HTERT RPE-1 (cell line): ENCODE data around the gene ENPP7.
"Not testable (repeated sequence)": the region's sequence is repeated elsewhere in the genome, so short reads cannot be mapped to it uniquely, and the experiment has no call there.

Experiments used
- in situ Hi-C: fragments of 300-500 bp; cut with MboI; formaldehyde crosslinking; loops from 4 replicates; pipeline ENCODE4 v1.14.3; 2020; ENCODE audit warnings: low sequenced_read_pairs

The ENPP7 gene

GRCh38 chr17:79748295-79749099 is 17.8 kb downstream of the ENPP7 start:
- in situ Hi-C loops, result no loop called here

GRCh38 chr17:79749156-79749815 is 18.5 kb downstream of the ENPP7 start:
- in situ Hi-C loops, result no loop called here

DNA sequence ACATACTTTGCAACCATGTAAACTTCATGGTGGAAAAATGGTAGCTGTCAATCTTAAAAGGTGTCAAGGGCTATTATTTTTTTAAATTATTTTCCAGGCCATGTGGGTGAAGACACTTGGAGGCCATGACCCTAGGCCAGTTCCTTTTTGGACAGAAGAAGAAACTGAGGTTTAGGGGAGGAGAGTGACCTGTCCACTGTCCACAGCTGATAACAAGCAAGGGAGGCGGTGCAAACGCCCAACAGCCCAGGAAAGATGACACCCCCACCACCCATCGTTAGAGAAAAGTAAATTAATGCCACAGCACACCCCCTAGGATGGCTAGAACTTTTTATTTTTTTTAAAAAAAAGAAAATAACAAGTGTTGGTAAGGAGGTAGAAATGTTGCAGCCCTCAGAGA is 19.2 kb downstream of the ENPP7 start:
- in situ Hi-C loops, result no loop called here

- in situ Hi-C loops, result no loop called here
Measured at GRCh38 chr17:79750650-79751545, 20.2 kb downstream of the ENPP7 start.

GRCh38 chr17:79752175-79752574 is 21.4 kb downstream of the ENPP7 start:
- in situ Hi-C loops, result no loop called here

- in situ Hi-C loops, result no loop called here
Measured at GRCh38 chr17:79754370-79754769, 23.6 kb downstream of the ENPP7 start.

- in situ Hi-C loops, result not testable (repeated sequence)
Measured at GRCh38 chr17:79754903-79755302, 24.2 kb downstream of the ENPP7 start.

DNA sequence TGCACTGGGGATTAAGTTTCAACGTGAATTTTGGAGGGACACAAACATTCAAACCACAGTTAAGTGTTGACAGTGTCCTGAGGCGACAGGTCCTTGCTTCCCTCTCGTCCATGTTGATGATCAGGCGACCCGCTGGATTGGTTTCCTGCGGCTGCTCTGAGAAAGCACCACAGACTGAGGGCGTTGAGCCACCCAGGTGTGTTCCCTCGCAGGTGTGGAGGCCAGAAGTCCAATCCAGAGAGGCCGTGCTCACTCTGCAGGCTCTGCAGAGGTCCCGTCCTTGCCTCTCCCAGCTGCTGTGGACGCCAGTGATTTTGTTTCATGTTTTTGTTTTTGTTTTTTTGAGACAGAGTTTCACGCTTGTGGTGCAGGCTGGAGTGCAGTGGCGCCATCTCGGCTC is 24.8 kb downstream of the ENPP7 start:
- in situ Hi-C loops, result no loop called here

DNA sequence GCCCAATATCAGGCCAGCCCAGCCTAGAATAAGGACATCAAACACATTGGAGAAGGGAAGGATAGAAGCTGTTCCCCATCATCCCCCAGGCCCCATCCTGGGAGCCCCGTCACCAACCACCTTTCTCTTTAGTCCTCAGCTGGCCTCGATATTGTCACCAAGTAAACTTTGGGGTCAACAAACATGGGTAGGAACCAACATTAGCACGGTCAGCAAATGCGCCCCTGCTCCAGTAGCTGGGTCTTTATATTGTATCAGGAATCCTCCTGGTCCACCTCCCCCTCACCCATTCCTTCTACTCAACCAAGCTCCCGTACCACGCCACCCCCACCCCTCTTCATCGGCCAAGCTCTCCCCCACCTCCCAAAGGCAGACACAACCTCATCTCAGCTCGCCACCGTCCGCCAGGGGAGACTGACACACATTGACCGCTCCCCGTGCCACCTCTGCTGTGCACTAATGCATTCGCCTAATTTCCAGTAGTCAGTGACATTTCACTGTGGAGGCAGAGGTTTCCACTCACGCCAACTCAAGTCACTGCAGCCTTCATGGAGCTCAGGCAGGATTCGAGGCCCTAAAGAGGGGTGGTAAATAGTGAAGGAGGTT is 26.5 kb downstream of the ENPP7 start:
- in situ Hi-C loops, result no loop called here

- in situ Hi-C loops, result no loop called here
Measured at GRCh38 chr17:79758271-79758670, 27.5 kb downstream of the ENPP7 start.

- in situ Hi-C loops, result no loop called here
Measured at GRCh38 chr17:79760197-79760906, 29.6 kb downstream of the ENPP7 start.

DNA sequence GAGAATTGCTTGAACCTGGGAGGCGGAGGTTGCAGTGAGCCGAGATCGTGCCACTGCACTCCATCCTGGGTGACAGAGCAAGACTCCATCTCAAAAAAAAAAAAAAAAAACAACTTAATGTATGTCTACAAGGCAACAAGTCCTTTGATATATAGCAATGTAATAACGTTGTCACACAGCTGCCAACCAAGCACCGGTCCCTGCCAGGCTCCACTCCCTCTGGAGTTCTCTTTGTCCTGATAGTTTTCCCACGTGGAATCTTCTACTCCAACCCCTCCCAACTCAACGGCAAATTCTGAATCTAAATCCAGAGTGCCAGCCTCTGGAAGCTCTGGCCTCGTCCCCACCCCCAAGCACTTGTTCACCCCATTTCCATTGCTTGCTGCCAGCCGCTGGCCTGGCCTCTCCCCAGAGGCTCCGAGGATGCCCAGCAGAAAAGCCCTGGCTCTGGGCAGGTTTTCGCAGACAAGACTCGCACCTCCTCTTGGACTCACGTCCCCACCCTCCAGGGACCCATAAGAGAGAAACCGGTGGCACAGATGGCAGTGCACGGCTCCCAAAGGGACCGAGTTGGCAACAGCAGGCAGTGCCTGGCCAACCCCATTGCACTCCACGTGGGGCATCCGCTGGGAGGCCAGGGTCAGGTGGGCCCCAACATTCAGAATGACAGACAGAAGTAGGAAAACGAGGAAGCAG is 31.3 kb downstream of the ENPP7 start:
- in situ Hi-C loops, result no loop called here

GRCh38 chr17:79765708-79766107 is 35.0 kb downstream of the ENPP7 start:
- in situ Hi-C loops, result no loop called here

- in situ Hi-C loops, result no loop called here
Measured at GRCh38 chr17:79769570-79770506, 39.1 kb downstream of the ENPP7 start.

DNA sequence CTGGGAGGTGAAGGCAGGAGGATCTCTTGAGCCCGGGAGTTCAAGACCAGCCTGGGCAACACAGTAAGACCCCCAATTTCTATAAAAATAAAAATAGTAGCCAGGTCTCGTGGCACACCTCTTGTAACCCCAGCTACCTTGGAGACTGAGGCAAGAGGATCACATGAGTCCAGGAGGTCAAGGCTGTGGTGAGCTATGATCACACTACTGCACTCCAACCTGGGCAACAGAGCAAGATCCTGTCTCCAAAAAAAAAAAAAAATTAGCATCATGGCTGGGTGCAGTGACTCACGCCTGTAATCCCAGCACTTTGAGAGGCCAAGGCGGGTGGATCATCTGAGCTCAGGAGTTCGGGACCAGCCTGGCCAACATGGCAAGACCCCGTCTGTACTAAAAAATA is 40.5 kb downstream of the ENPP7 start:
- in situ Hi-C loops, result no loop called here

DNA sequence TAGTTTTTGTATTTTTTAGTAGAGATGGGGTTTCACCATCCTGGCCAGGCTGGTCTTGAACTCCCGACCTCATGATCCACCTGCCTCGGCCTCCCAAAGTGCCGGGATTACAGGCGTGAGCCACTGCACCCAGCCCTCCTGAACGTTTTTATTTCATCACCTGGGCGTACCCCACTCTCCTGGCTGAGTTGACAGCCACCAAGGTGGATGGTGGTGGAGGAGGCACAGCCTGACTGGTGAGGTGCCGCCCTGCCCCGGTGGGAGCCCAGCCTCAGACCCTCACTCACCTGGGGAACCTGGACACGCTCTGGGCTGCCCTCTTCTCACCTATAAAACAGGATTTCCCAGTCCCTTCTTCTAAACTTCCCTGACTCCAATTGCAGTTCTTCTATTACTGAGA is 42.0 kb downstream of the ENPP7 start:
- in situ Hi-C loops, result not testable (repeated sequence)

DNA sequence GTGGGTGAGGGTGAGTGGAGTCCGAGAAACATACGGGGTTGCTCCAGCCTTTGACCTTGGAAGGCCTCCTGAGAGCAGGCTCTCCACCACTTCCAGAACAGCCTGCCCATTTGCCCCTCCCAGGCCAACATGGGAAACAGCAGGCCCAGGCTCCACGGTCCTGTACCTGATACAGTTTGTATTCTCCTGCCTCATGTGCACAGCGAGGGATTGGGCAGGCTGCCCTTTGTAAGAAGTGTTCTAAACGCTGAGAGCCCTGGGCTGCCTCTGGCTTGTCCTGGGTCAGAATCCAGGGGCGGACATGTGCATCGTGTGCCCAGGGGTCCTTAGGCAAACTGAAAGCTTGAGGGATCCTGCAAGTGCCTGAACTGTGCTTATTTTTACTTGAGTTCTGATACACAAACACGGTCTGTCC is 43.8 kb downstream of the ENPP7 start:
- in situ Hi-C loops, result no loop called here

DNA sequence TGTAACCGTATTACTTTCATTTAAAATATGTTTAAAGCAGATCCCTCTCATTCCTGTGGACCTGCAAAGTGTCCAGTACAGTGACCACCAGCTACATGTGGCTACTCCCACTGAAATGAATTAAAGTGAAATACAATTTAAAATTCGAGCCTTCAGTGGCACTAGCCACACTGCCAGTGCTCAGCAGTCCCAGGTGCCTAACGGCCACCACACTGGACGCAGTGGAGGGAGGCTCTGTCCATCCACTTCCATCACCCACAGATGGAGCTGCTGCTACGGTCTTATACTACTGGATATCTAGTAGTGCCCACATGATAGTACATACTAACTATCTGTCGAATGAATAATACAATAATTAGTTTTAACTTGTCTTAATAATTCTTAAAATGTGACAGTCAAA is 44.9 kb downstream of the ENPP7 start:
- in situ Hi-C loops, result no loop called here
